Skeletal muscle tissue (tissue), 4 donors: ENCODE measurements around the gene PTHLH. TPM values are rescaled to one million over a fixed set of nuclear protein-coding genes. Genes with fewer than 3 reads are reported as not detected.

Experiments used
- H3K27ac ChIP-seq: one replicate; pipeline ENCODE4 v1.7.0; 2013; ENCODE audit warnings: mild to moderate bottlenecking, low read depth, low read length, inconsistent platforms
- H3K27me3 ChIP-seq, 3 donors: one replicate each; pipeline ENCODE4 v1.7.0; 2013; ENCODE audit warnings: low read length in 3 of 3; ENCODE audit not compliant: control insufficient read depth in 3 of 3, insufficient read depth in 3 of 3
- H3K36me3 ChIP-seq, 3 donors: one replicate each; pipeline ENCODE4 v1.7.0; 2013; ENCODE audit warnings: low read length in 3 of 3; ENCODE audit not compliant: control insufficient read depth in 3 of 3, insufficient read depth in 3 of 3
- H3K4me1 ChIP-seq, 3 donors: one replicate each; pipeline ENCODE4 v1.7.0; 2013; ENCODE audit warnings: low read length in 3 of 3, mild to moderate bottlenecking in 3 of 3; ENCODE audit not compliant: control insufficient read depth in 3 of 3, insufficient read depth in 3 of 3
- H3K4me3 ChIP-seq, 3 donors: one replicate each; pipeline ENCODE4 v1.7.0; 2013; ENCODE audit warnings: low read length in 3 of 3
- H3K9ac ChIP-seq, 3 donors: one replicate each; pipeline ENCODE4 v1.7.0; 2013; ENCODE audit warnings: low read length in 3 of 3, mild to moderate bottlenecking in 3 of 3, moderate library complexity in 2 of 3, low read depth in 1 of 3
- H3K9me3 ChIP-seq, 3 donors: one replicate each; pipeline ENCODE4 v1.7.0; 2013; ENCODE audit warnings: low read length in 3 of 3; ENCODE audit not compliant: control insufficient read depth in 3 of 3
- total RNA-seq: library from RNA; depleted of rRNA; stranded (reverse); fragments of >200 nt; gene quantifications from one replicate; pipeline ENCODE4 v1.2.3, GENCODE V29; 2014
- donor health status: Osteomylitis.

The PTHLH gene
- total RNA-seq, 1 donor from 2014 or later = 0.52 TPM

DNA sequence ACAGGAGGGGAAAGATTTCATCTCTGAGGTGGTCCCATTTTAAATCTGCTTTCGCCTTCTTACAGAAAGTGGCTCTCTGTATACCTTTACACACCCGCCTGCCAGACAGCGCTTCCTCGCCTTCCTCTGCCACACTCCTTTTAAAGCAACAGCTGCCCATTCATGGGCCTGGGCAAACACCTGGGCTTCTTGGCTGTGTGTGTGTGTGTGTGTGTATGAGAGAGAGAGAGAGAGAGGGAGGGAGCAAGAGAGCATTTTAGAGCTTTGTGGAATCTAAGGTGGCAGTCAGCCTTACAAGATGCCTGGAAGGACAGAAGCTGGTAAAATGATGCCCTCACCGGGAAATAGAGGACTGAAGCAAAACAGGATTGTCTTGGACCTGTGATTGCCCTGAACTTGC, 20.0 kb downstream of the PTHLH start:
- Histone ChIP-seq H3K36me3 (no peaks in the 10 kb centered on the region), H3K4me3 (no peak overlapping the region), H3K27ac (no peak overlapping the region), H3K9me3 (no peaks in the 10 kb centered on the region), H3K4me1 (no peaks in the 10 kb centered on the region), H3K9ac (no peak overlapping the region), H3K27me3 (no peaks in the 10 kb centered on the region)

GRCh38 chr12:27951898-27952297, 20.6 kb downstream of the PTHLH start:
- Histone ChIP-seq H3K36me3 (no peaks in the 10 kb centered on the region), H3K27me3 (no peaks in the 10 kb centered on the region), H3K9ac (no peak overlapping the region), H3K4me1 (no peaks in the 10 kb centered on the region), H3K9me3 (no peaks in the 10 kb centered on the region), H3K27ac (no peak overlapping the region), H3K4me3 (no peak overlapping the region)

- H3K4me3 ChIP-seq = no peak overlapping the region
- no peaks in the 10 kb centered on the region for H3K36me3 ChIP-seq
- no peaks in the 10 kb centered on the region for H3K27me3 ChIP-seq
- no peaks in the 10 kb centered on the region for H3K9me3 ChIP-seq
- H3K4me1 ChIP-seq = no peaks in the 10 kb centered on the region
- H3K9ac ChIP-seq = no peak overlapping the region
- H3K27ac ChIP-seq = no peak overlapping the region
These were observed 26.1 kb downstream of the PTHLH start for GRCh38 chr12:27946421-27946820.

DNA sequence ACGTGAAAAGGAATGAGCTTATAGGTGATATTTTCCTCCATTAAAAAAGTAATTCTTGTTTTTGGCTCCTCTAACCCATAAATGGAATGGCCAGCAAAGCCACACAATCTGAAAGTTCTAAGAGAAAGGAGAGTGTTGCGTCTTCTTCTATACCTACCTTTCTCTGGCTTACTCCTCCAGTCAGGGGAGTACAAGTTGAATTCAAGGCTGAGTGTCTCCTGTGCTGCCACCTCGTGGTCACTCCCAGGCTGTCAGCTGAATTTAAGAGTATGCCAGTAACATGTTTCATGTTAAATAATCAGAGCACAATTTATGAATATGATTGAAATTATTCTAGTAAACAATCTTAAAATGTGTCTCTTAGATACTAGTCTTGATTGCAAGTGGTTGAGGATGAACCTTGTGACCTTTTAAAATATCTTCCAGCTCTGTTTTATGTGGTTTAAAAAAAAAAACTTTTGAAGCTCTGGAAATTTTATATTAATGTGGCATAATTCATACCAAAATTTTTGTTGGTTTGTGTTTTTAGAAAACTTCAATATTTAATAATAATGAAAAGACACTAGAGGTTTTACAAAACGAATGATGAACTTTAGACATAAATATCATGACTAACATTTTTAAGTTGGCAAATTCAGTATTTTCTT, 31.7 kb downstream of the PTHLH start:
- H3K9ac ChIP-seq = no peak overlapping the region
- no peak overlapping the region for H3K27ac ChIP-seq
- no peaks in the 10 kb centered on the region for H3K4me1 ChIP-seq
- H3K36me3 ChIP-seq = no peaks in the 10 kb centered on the region
- no peaks in the 10 kb centered on the region for H3K27me3 ChIP-seq
- H3K4me3 ChIP-seq = no peak overlapping the region
- H3K9me3 ChIP-seq = no peaks in the 10 kb centered on the region

- Histone ChIP-seq H3K4me1 (no peaks in the 10 kb centered on the region), H3K9ac (no peak overlapping the region), H3K27ac (no peak overlapping the region), H3K4me3 (no peak overlapping the region), H3K27me3 (no peaks in the 10 kb centered on the region), H3K9me3 (no peaks in the 10 kb centered on the region), H3K36me3 (no peaks in the 10 kb centered on the region)
These were observed 32.3 kb downstream of the PTHLH start for GRCh38 chr12:27940245-27940644.

GRCh38 chr12:27937768-27938167, 34.8 kb downstream of the PTHLH start:
- no peak overlapping the region for H3K27ac ChIP-seq
- H3K4me1 ChIP-seq = no peaks in the 10 kb centered on the region
- no peaks in the 10 kb centered on the region for H3K27me3 ChIP-seq
- H3K9me3 ChIP-seq = no peaks in the 10 kb centered on the region
- no peaks in the 10 kb centered on the region for H3K36me3 ChIP-seq
- H3K9ac ChIP-seq = no peak overlapping the region
- H3K4me3 ChIP-seq = no peak overlapping the region

- Histone ChIP-seq H3K9ac (no peak overlapping the region), H3K27me3 (no peaks in the 10 kb centered on the region), H3K4me3 (no peak overlapping the region), H3K27ac (no peak overlapping the region), H3K4me1 (no peaks in the 10 kb centered on the region), H3K36me3 (no peaks in the 10 kb centered on the region), H3K9me3 (no peaks in the 10 kb centered on the region)
These were observed 36.3 kb downstream of the PTHLH start for GRCh38 chr12:27936196-27936595.

DNA sequence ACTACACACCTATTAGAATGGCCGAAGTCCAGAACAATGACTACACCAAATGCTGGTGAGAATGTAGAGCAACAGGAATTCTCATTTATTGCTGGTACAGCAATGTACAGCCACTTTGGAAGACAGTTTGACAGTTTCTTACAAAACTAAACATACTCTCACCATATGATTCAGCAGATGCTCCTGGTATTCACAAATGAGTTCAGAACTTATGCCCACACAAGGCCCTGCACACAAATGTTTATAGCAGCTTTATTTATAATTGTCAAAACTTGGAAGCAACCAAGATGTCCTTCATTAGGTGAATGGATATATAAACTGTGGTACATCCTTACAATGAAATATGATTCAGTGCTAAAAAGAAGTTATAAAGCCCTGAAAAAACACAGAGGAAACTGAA, 38.3 kb downstream of the PTHLH start:
- H3K4me3 ChIP-seq = no peak overlapping the region
- no peak overlapping the region for H3K27ac ChIP-seq
- H3K9me3 ChIP-seq = no peaks in the 10 kb centered on the region
- H3K4me1 ChIP-seq = no peaks in the 10 kb centered on the region
- H3K27me3 ChIP-seq = no peaks in the 10 kb centered on the region
- no peaks in the 10 kb centered on the region for H3K36me3 ChIP-seq
- no peak overlapping the region for H3K9ac ChIP-seq

- H3K27ac ChIP-seq = no peak overlapping the region
- H3K4me3 ChIP-seq = no peak overlapping the region
- H3K9ac ChIP-seq = no peak overlapping the region
- no peaks in the 10 kb centered on the region for H3K4me1 ChIP-seq
- H3K27me3 ChIP-seq = no peaks in the 10 kb centered on the region
- no peaks in the 10 kb centered on the region for H3K9me3 ChIP-seq
- no peaks in the 10 kb centered on the region for H3K36me3 ChIP-seq
These were observed 41.1 kb downstream of the PTHLH start for GRCh38 chr12:27931390-27931789.

DNA sequence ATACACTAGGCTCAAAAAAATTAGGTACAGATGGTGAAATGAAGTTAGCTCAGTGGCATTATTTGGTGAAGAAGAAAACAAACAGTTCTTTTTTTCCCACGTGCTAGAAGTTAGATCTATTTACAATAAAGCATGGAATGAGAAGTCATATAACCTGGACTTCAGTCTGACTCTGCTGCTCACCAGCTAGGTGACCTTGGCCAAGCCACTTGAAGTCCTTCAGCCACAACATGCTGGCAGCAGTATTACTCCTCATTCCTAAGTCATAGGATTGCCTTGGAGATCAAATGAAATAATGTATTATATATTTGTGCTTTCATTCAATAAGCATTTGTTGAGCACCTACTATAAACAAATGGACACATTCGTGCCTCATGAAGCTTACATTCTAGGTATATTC, 45.2 kb downstream of the PTHLH start:
- Histone ChIP-seq H3K27ac (no peak overlapping the region), H3K4me3 (no peak overlapping the region), H3K36me3 (no peaks in the 10 kb centered on the region), H3K27me3 (no peaks in the 10 kb centered on the region), H3K9me3 (no peaks in the 10 kb centered on the region), H3K4me1 (peaks cover 0 to 4% (median 3%) of the 10 kb centered on the region in 3 donors), H3K9ac (no peak overlapping the region)
